HepG2 (cell line): ENCODE data around the gene CAP2. TPM values are rescaled to one million over a fixed set of nuclear protein-coding genes. Genes with fewer than 3 reads are reported as not detected.

ENCODE experiments used
- ATAC-seq: fragments of 200-7000 bp; cut with Tn5 transposase; 3 replicates; pipeline ENCODE4 v1.9.1; 2020; ENCODE audit warnings: mild to moderate bottlenecking, moderate library complexity
- BruUV-seq: library from RNA; stranded (reverse); fragments of 400-500 nt; replicated peaks from 2 replicates; lab custom pipeline; 2021; lab: Mats Ljungman, UMichigan
- CTCF ChIA-PET: fragments of 300-600 bp; formaldehyde crosslinking; extraction: SDS; loops from one replicate; lab custom pipeline; 2021; ENCODE audit warnings: low total read pairs, inconsistent platforms, low intra/inter-chr PET ratio; lab: Yijun Ruan, JAX
- POLR2A ChIA-PET: fragments of 350-600 bp; sonication (Branson Sonifier 250); formaldehyde crosslinking; loops from one replicate; lab custom pipeline; 2020; ENCODE audit warnings: antibody characterized with exemption, inconsistent platforms; lab: Yijun Ruan, JAX
- DNase-seq: peaks from one replicate; pipeline ENCODE4 v3.0.0-alpha.2; 2015; ENCODE audit warnings: low spot score
- FAIRE-seq: peaks from 3 replicates; lab custom pipeline; 2011; peaks lifted over from hg19 to GRCh38; lab: Jason Lieb, UNC
- H2AFZ ChIP-seq: one replicate; pipeline ENCODE4 v1.6.1; 2011; ENCODE audit warnings: low read length, inconsistent platforms
- H3K27ac ChIP-seq: fragments of 300-600 bp; 3 replicates; pipeline ENCODE4 v1.8.0; 2011; ENCODE audit warnings: mixed run types, mild to moderate bottlenecking, mixed read lengths, low read length, inconsistent platforms; ENCODE audit not compliant: insufficient read depth; ENCODE audit errors: extremely low read length
- H3K27me3 ChIP-seq, 2 experiments: fragments of 200-600 bp in 1 of 2; 2 replicates in 1 of 2; 3 replicates in 1 of 2; pipeline versions ENCODE4 v1.6.0 to v1.8.0; 2011; ENCODE audit warnings: low read length in 2 of 2, mild to moderate bottlenecking in 2 of 2, moderate library complexity in 2 of 2, inconsistent platforms in 1 of 2; ENCODE audit not compliant: insufficient read depth in 2 of 2, control insufficient read depth in 1 of 2
- H3K36me3 ChIP-seq, 2 experiments: fragments of 200-600 bp in 1 of 2; replicated peaks in 1 of 2; 2 replicates in 1 of 2; 3 replicates in 1 of 2; pipeline versions ENCODE4 v1.5.1 to v1.8.0; 2011; ENCODE audit warnings: low read length in 2 of 2, inconsistent platforms in 1 of 2; ENCODE audit not compliant: insufficient read depth in 2 of 2, control insufficient read depth in 1 of 2
- H3K4me1 ChIP-seq: 2 replicates; pipeline ENCODE4 v1.5.1; 2012; ENCODE audit warnings: low read length, inconsistent platforms; ENCODE audit not compliant: insufficient read depth
- H3K4me2 ChIP-seq: 2 replicates; pipeline ENCODE4 v1.6.0; 2011; ENCODE audit warnings: low read depth, low read length, inconsistent platforms
- H3K4me3 ChIP-seq, 3 experiments: fragments of 200-600 bp in 1 of 3; sonication (generic), shearing (Covaris generic) in 1 of 3; replicated peaks in 1 of 3; 2 replicates each; pipeline ENCODE4 v1.5.1; 2011 to 2016; ENCODE audit warnings: low read length in 3 of 3, inconsistent platforms in 2 of 3, low read depth in 2 of 3, mild to moderate bottlenecking in 2 of 3, control low read depth in 1 of 3, mixed read lengths in 1 of 3; ENCODE audit not compliant: insufficient read depth in 1 of 3
- H3K79me2 ChIP-seq: one replicate; pipeline ENCODE4 v1.6.1; 2011; ENCODE audit warnings: low read length, inconsistent platforms; ENCODE audit not compliant: insufficient read depth
- H3K9ac ChIP-seq: 2 replicates; pipeline ENCODE4 v1.6.0; 2011; ENCODE audit warnings: mild to moderate bottlenecking, low read depth, low read length, inconsistent platforms; ENCODE audit not compliant: insufficient read depth
- H3K9me3 ChIP-seq: 2 replicates; pipeline ENCODE4 v1.5.1; 2012; ENCODE audit warnings: mild to moderate bottlenecking, low read length
- H4K20me1 ChIP-seq: 2 replicates; pipeline ENCODE4 v1.6.0; 2011; ENCODE audit warnings: inconsistent platforms, mild to moderate bottlenecking, low read length, moderate library complexity; ENCODE audit not compliant: insufficient read depth
- AGO2 ChIP-seq: fragments of 200-400 bp; formaldehyde crosslinking; optimal IDR thresholded peaks from 2 replicates; pipeline ENCODE3; 2017; ENCODE audit warnings: mild to moderate bottlenecking, low read depth, low read length, moderate library complexity
- DNMT3B ChIP-seq: conservative IDR thresholded peaks from 2 replicates; pipeline ENCODE4 v1.6.1; 2016; ENCODE audit warnings: missing biosample characterization, control low read depth
- DR1 ChIP-seq: sonication (generic); formaldehyde crosslinking; IDR thresholded peaks from 2 replicates; pipeline ENCODE4 v1.8.0; 2021; ENCODE audit warnings: mild to moderate bottlenecking, missing genetic modification reagents, inconsistent platforms
- ELF1 ChIP-seq: sonication (generic); formaldehyde crosslinking; IDR thresholded peaks from 2 replicates; pipeline ENCODE4 v1.4.0; 2020; ENCODE audit warnings: missing genetic modification reagents
- ETV5 ChIP-seq: IDR thresholded peaks from 2 replicates; pipeline ENCODE4 v1.6.1; 2018; ENCODE audit warnings: missing biosample characterization, missing genetic modification reagents, inconsistent platforms, borderline replicate concordance
- FOXP1 ChIP-seq, 2 experiments: fragments of 450-650 bp in 1 of 2; IDR thresholded peaks; 2 replicates each; pipeline ENCODE4 v1.6.1; 2017 to 2018; ENCODE audit warnings: antibody characterized with exemption in 1 of 2
- KLF13 ChIP-seq: sonication (generic); formaldehyde crosslinking; IDR thresholded peaks from 2 replicates; pipeline ENCODE4 v1.4.0; 2020; ENCODE audit warnings: mild to moderate bottlenecking, missing genetic modification reagents
- NRL ChIP-seq: sonication (generic); formaldehyde crosslinking; IDR thresholded peaks from 2 replicates; pipeline ENCODE4 v1.5.0; 2020; ENCODE audit warnings: missing genetic modification reagents, mild to moderate bottlenecking, moderate library complexity, borderline replicate concordance
- SIN3A ChIP-seq: IDR thresholded peaks from 2 replicates; pipeline ENCODE4 v1.6.1; 2011; ENCODE audit warnings: low read depth, mild to moderate bottlenecking, control low read depth, low read length, borderline replicate concordance
- TGIF2 ChIP-seq: IDR thresholded peaks from 2 replicates; pipeline ENCODE4 v1.6.1; 2016; ENCODE audit warnings: control low read depth, missing compliant biosample characterization
- TP53 ChIP-seq: sonication (generic); formaldehyde crosslinking; conservative IDR thresholded peaks from 2 replicates; pipeline ENCODE4 v1.4.0; 2020; ENCODE audit warnings: missing genetic modification reagents
- ZKSCAN5 ChIP-seq: sonication (generic); formaldehyde crosslinking; IDR thresholded peaks from 2 replicates; pipeline ENCODE4 v1.5.1; 2020; ENCODE audit warnings: mild to moderate bottlenecking, missing genetic modification reagents
- ZNF34 ChIP-seq: sonication (generic); formaldehyde crosslinking; IDR thresholded peaks from 2 replicates; pipeline ENCODE4 v1.4.0; 2020; ENCODE audit warnings: mild to moderate bottlenecking, missing genetic modification reagents, borderline replicate concordance
- ZNF431 ChIP-seq: sonication (generic); formaldehyde crosslinking; IDR thresholded peaks from 2 replicates; pipeline ENCODE4 v1.9.0; 2022; ENCODE audit warnings: missing genetic modification reagents, low read depth, mild to moderate bottlenecking, borderline replicate concordance
- ZNF460 ChIP-seq: sonication (generic); formaldehyde crosslinking; IDR thresholded peaks from 2 replicates; pipeline ENCODE4 v1.5.1; 2020; ENCODE audit warnings: missing genetic modification reagents, mild to moderate bottlenecking, borderline replicate concordance
- ZNF607 ChIP-seq: sonication (generic); formaldehyde crosslinking; IDR thresholded peaks from 2 replicates; pipeline ENCODE4 v1.5.1; 2020; ENCODE audit warnings: missing genetic modification reagents, mild to moderate bottlenecking, borderline replicate concordance
- WGBS: methylation state at CpG from one replicate; pipeline ENCODE4 v1.1.6; 2017; ENCODE audit warnings: low lambda C conversion rate; 5-methylcytosine and 5-hydroxymethylcytosine counted together
- in situ Hi-C: cut with HindIII; loops from 2 replicates; pipeline ENCODE4 v1.10.0; 2017; ENCODE audit warnings: low pct_unique_long_range_greater_than_20kb; ENCODE audit not compliant: extremely low pct_ligation_motif_present
- intact Hi-C: fragments of 100-400 bp; cut with micrococcal nuclease; formaldehyde crosslinking; loops from one replicate; pipeline ENCODE4 v1.10.0; 2022; ENCODE audit not compliant: unreplicated experiment
- polyA plus RNA-seq, 8 experiments: library from polyadenylated mRNA; depleted of rRNA in 3 of 8; stranded (reverse) in 7 of 8; unstranded in 1 of 8; fragments of >200 nt; fragmentation: Illumina TruSeq in 4 of 8; extraction: Trizol in 4 of 8; gene quantifications; 2 replicates each; pipeline versions ENCODE4 v1.2.1 to v1.2.3, GENCODE V29; 2011 to 2016; ENCODE audit warnings: low read depth in 4 of 8, missing spikeins in 1 of 8, mixed read lengths in 1 of 8; ENCODE audit not compliant: insufficient read depth in 1 of 8
- total RNA-seq, 5 experiments: library from RNA; depleted of rRNA; stranded (reverse); fragments of >200 nt; fragmentation: Illumina TruSeq; extraction: Trizol; gene quantifications; 2 replicates each; pipeline ENCODE4 v1.2.3, GENCODE V29; 2016; ENCODE audit warnings: low read depth in 1 of 5
- TF ChIP-seq, protein P1 (sequence below): conservative IDR thresholded peaks from 2 replicates; pipeline ENCODE4 v1.6.1; 2018; ENCODE audit warnings: missing genetic modification reagents
- TF ChIP-seq, protein P2 (sequence below): sonication (generic); formaldehyde crosslinking; IDR thresholded peaks from 2 replicates; pipeline ENCODE4 v1.4.0; 2020; ENCODE audit warnings: mild to moderate bottlenecking, missing genetic modification reagents
- TF ChIP-seq, protein P3 (sequence below): IDR thresholded peaks from 2 replicates; pipeline ENCODE4 v1.6.1; 2016; ENCODE audit warnings: low read depth

The CAP2 gene
- total and polyA plus RNA-seq, 2 of the 13 experiments (the other 11 are each of a cell fraction or from before 2014, with no cell fraction given), result 7.9 to 53.1 TPM

DNA sequence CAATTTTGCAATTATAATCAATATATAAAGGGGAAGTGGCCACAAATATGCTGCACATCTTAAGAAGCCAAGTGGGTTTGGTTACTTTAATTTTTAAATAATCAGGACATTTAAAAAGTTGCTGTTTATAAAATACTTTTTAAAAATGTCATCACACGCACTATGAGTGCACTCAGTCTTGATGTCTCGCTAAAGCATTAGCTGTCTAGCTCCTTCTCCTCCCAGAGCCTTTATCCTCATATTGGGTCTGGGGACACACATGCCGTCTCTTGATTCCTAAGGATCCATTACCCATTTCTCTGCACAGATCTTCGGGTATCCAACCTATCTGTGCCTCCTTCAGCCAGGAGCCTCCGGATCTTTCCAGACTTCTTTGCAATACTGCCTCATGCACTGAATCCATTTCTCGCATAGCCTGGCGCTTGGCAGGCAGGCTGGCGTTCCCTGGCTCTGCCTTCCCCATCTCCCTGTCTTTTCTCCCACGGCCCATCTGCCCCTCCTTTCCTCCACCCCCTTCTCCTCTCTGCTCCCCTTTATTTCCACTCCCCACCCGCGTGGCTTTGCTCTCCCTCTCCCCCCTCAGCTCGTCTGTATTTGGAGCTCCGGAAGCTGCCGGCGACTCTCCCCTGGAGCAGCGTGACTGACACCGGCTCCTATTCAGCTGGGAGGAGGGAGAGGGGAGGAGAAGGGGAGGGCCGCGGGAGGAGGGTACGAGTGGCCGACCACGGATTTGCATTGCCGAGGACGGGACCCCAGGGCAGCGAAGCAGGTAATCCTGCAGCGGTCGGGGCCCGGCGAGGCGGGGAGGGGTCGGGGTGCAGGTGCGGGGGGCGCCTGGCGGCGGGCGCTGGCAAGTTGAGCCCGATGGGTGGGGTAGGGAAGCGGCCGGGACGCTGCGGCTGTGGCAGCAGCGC, at the start of gene CAP2 (continued):
- peak; percentile 79 for TF ChIP-seq ETV5 (CRISPR knock-in tag)
- TF ChIP-seq ELF1 (CRISPR knock-in tag), result peak; percentile 60
- no peak for TF ChIP-seq AGO2
- TF ChIP-seq NRL (CRISPR knock-in tag), result peak; percentile 25; the same call in 1 of the 2 replicates

DNA sequence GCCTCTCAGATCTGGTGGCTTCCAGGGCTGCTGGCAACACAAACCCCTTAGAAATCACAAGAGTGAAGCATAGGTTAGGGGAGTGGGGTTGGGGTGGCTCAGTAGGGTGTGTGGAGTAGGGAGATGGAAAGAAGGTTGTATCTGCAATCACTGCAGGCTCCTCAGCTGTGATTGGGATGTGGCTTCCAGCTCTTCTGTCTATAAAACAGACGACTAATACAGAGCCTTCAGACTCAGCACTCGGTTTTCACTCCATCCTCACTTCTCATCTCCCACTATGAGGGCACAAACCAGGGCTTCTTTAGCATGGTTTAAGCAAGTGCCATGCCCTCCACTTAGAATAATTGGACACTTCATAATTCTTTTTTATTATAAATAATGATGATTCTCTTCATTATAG, 46.4 kb upstream of the CAP2 start:
- H3K4me2 ChIP-seq, result no peak overlapping the region
- H3K27ac ChIP-seq, result no peak overlapping the region
- BruUV-seq, result no TSS peak
- WGBS, result 25% methylated on average over 2 of the region's 2 CpGs
- no peaks in the 10 kb centered on the region for H3K36me3 ChIP-seq
- H3K9me3 ChIP-seq, result no peaks in the 10 kb centered on the region
- DNase-seq (no peak), FAIRE-seq (no peak), ATAC-seq (0 out of 3 replicates have a peak, but pooled peaks have one; percentile 31)
- no peak overlapping the region for H2AFZ ChIP-seq
- H3K9ac ChIP-seq, result no peak overlapping the region
- H3K4me3 ChIP-seq, result no peak overlapping the region
- in situ Hi-C loops (no loop called here), intact Hi-C loops (no loop called here)
- peaks cover 37% of the 10 kb centered on the region for H3K4me1 ChIP-seq
- no peaks in the 10 kb centered on the region for H4K20me1 ChIP-seq
- H3K27me3 ChIP-seq, result no peaks in the 10 kb centered on the region
- H3K79me2 ChIP-seq, result no peaks in the 10 kb centered on the region
- ChIA-PET CTCF (no interaction called here), POLR2A (interaction anchor here (2.4 kb wide), 1 partner anchor 35 kb away, joined by 8 read pairs; no protein-coding TSS in a partner anchor)
- TF ChIP-seq ZNF431 (CRISPR knock-in tag) (no peak), SIN3A (no peak), DNMT3B (CRISPR knock-in tag) (no peak), ZNF34 (CRISPR knock-in tag) (no peak), ZNF460 (CRISPR knock-in tag) (no peak), TP53 (no peak), DR1 (no peak), TGIF2 (CRISPR knock-in tag) (no peak), FOXP1 (IDR thresholded peaks at IDR 0.05) (no peak), FOXP1 (CRISPR knock-in tag; IDR thresholded peaks at IDR 0.05) (no peak), ZKSCAN5 (no peak), ZNF607 (CRISPR knock-in tag) (no peak), KLF13 (CRISPR knock-in tag) (no peak)
- TF ChIP-seq, protein P1, sequence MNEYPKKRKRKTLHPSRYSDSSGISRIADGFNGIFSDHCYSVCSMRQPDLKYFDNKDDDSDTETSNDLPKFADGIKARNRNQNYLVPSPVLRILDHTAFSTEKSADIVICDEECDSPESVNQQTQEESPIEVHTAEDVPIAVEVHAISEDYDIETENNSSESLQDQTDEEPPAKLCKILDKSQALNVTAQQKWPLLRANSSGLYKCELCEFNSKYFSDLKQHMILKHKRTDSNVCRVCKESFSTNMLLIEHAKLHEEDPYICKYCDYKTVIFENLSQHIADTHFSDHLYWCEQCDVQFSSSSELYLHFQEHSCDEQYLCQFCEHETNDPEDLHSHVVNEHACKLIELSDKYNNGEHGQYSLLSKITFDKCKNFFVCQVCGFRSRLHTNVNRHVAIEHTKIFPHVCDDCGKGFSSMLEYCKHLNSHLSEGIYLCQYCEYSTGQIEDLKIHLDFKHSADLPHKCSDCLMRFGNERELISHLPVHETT (CRISPR knock-in tag), result no peak
- TF ChIP-seq, protein P2, sequence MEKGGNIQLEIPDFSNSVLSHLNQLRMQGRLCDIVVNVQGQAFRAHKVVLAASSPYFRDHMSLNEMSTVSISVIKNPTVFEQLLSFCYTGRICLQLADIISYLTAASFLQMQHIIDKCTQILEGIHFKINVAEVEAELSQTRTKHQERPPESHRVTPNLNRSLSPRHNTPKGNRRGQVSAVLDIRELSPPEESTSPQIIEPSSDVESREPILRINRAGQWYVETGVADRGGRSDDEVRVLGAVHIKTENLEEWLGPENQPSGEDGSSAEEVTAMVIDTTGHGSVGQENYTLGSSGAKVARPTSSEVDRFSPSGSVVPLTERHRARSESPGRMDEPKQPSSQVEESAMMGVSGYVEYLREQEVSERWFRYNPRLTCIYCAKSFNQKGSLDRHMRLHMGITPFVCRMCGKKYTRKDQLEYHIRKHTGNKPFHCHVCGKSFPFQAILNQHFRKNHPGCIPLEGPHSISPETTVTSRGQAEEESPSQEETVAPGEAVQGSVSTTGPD, result no peak
- TF ChIP-seq, protein P3, sequence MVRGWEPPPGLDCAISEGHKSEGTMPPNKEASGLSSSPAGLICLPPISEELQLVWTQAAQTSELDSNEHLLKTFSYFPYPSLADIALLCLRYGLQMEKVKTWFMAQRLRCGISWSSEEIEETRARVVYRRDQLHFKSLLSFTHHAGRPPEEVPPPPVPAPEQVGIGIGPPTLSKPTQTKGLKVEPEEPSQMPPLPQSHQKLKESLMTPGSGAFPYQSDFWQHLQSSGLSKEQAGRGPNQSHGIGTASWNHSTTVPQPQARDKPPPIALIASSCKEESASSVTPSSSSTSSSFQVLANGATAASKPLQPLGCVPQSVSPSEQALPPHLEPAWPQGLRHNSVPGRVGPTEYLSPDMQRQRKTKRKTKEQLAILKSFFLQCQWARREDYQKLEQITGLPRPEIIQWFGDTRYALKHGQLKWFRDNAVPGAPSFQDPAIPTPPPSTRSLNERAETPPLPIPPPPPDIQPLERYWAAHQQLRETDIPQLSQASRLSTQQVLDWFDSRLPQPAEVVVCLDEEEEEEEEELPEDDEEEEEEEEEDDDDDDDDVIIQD, result no peak
